Measurements from ENCODE around the gene SIRT3. TPM values are rescaled to one million over a fixed set of nuclear protein-coding genes. Genes with fewer than 3 reads are reported as not detected.
"Not testable (repeated sequence)": the region's sequence is repeated elsewhere in the genome, so short reads cannot be mapped to it uniquely, and the experiment has no call there.

SIRT3 gene
- total and polyA plus RNA-seq, 4 donors, result 9.9 to 17.1 (median 14.6) TPM

DNA sequence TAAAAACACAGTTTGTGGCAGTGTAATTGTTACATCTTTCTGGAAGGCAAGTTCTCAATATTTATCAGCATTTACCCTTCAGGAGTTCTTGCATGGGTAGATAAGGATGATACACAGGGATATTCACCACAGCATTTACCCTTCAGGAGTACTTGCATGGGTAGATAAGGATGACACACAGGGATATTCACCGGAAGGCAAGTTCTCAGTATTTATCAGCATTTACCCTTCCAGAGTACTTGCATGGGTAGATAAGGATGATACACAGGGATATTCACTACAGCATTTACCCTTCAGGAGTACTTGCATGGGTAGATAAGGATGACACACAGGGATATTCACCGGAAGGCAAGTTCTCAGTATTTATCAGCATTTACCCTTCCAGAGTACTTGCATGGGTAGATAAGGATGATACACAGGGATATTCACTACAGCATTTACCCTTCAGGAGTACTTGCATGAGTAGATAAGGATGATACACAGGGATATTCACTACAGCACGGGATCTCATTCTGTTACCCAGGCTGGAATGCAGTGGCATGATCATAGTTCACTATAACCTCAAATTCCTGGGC lies 15.4 kb downstream of the SIRT3 start:
- WGBS, result 95% methylated on average over 3 of the region's 3 CpGs
- H3K27ac ChIP-seq (ENCODE audit: low read depth in 1 of 2, low read length in 2 of 2); DNase-seq (ENCODE audit: low spot score); H3K4me1 ChIP-seq (ENCODE audit: control insufficient read depth in 4 of 4, insufficient read depth in 4 of 4, low read length in 3 of 4); H3K9ac ChIP-seq (ENCODE audit: low read depth in 1 of 2, low read length in 2 of 2); H3K4me3 ChIP-seq (ENCODE audit: low read depth in 1 of 3, low read length in 3 of 3); H3K27me3 ChIP-seq (ENCODE audit: control insufficient read depth in 4 of 4, insufficient read depth in 4 of 4, low read length in 3 of 4); H3K9me3 ChIP-seq (ENCODE audit: control insufficient read depth in 4 of 4, low read length in 3 of 4): not testable (repeated sequence)
- H3K36me3 ChIP-seq (ENCODE audit: control insufficient read depth in 4 of 4, insufficient read depth in 3 of 4, low read depth in 1 of 4, low read length in 3 of 4), result peaks cover 2 to 24% (median 10%) of the 10 kb centered on the region in 4 donors

DNA sequence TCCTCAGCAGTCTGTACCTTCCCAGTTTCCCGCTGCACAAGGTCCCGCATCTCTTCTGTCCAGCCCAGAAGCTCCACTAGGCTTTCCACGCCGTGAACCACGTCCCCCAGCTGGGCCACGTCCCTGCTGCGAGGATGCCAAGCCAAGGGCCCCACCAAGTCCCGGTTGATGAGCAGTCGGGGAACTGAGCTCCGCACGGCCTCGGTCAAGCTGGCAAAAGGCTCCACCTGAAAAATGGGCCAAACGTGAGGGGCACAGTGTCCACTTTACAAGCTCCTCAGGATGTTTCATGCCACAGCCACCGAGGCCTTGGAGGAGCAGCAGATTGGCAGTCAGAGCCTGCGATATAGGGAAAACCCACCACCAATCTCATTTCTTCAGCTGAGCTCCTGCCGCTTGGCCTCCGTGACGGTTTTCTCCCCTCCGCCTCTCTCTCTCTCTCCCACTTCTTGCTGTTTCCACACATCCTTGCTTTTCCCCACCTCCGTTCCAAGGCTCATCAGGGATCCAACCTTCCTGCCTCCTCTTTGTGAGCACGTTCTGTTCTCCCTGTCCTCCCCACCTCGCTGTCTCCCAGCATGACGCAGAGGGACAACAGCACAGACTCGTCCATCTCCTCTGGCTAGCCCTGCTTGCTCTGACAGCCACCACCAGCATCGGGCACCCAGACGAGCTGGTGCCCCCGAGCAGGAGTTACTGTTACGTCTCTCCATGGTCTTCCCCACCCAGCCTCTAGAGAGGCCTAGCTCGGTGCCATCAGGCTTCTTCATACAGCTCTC lies 17.1 kb downstream of the SIRT3 start:
- H3K9ac ChIP-seq (ENCODE audit: low read depth in 1 of 2, low read length in 2 of 2), result no peak overlapping the region
- H3K9me3 ChIP-seq (ENCODE audit: control insufficient read depth in 4 of 4, low read length in 3 of 4), result no peaks in the 10 kb centered on the region
- H3K4me3 ChIP-seq (ENCODE audit: low read depth in 1 of 3, low read length in 3 of 3), result no peak overlapping the region
- no peaks in the 10 kb centered on the region for H3K27me3 ChIP-seq (ENCODE audit: control insufficient read depth in 4 of 4, insufficient read depth in 4 of 4, low read length in 3 of 4)
- DNase-seq (ENCODE audit: low spot score), result no peak
- no peak overlapping the region for H3K27ac ChIP-seq (ENCODE audit: low read depth in 1 of 2, low read length in 2 of 2)
- H3K4me1 ChIP-seq (ENCODE audit: control insufficient read depth in 4 of 4, insufficient read depth in 4 of 4, low read length in 3 of 4), result no peaks in the 10 kb centered on the region
- 93% methylated on average over 29 of the region's 29 CpGs for WGBS
- TF ChIP-seq JUND (IDR thresholded peaks at IDR 0.05) (no peak), HNF4G (IDR thresholded peaks at IDR 0.05) (no peak), RXRA (IDR thresholded peaks at IDR 0.05) (no peak), RAD21 (IDR thresholded peaks at IDR 0.05) (no peak), FOXA1 (IDR thresholded peaks at IDR 0.05) (no peak), NR2F2 (IDR thresholded peaks at IDR 0.05) (no peak)
- TF ChIP-seq, protein P1, sequence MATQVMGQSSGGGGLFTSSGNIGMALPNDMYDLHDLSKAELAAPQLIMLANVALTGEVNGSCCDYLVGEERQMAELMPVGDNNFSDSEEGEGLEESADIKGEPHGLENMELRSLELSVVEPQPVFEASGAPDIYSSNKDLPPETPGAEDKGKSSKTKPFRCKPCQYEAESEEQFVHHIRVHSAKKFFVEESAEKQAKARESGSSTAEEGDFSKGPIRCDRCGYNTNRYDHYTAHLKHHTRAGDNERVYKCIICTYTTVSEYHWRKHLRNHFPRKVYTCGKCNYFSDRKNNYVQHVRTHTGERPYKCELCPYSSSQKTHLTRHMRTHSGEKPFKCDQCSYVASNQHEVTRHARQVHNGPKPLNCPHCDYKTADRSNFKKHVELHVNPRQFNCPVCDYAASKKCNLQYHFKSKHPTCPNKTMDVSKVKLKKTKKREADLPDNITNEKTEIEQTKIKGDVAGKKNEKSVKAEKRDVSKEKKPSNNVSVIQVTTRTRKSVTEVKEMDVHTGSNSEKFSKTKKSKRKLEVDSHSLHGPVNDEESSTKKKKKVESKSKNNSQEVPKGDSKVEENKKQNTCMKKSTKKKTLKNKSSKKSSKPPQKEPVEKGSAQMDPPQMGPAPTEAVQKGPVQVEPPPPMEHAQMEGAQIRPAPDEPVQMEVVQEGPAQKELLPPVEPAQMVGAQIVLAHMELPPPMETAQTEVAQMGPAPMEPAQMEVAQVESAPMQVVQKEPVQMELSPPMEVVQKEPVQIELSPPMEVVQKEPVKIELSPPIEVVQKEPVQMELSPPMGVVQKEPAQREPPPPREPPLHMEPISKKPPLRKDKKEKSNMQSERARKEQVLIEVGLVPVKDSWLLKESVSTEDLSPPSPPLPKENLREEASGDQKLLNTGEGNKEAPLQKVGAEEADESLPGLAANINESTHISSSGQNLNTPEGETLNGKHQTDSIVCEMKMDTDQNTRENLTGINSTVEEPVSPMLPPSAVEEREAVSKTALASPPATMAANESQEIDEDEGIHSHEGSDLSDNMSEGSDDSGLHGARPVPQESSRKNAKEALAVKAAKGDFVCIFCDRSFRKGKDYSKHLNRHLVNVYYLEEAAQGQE (IDR thresholded peaks at IDR 0.05), result no peak
- TF ChIP-seq, protein P2, sequence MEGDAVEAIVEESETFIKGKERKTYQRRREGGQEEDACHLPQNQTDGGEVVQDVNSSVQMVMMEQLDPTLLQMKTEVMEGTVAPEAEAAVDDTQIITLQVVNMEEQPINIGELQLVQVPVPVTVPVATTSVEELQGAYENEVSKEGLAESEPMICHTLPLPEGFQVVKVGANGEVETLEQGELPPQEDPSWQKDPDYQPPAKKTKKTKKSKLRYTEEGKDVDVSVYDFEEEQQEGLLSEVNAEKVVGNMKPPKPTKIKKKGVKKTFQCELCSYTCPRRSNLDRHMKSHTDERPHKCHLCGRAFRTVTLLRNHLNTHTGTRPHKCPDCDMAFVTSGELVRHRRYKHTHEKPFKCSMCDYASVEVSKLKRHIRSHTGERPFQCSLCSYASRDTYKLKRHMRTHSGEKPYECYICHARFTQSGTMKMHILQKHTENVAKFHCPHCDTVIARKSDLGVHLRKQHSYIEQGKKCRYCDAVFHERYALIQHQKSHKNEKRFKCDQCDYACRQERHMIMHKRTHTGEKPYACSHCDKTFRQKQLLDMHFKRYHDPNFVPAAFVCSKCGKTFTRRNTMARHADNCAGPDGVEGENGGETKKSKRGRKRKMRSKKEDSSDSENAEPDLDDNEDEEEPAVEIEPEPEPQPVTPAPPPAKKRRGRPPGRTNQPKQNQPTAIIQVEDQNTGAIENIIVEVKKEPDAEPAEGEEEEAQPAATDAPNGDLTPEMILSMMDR (IDR thresholded peaks at IDR 0.05; ENCODE audit: low read depth, low read length, missing input control), result no peak
- TF ChIP-seq, protein P3, sequence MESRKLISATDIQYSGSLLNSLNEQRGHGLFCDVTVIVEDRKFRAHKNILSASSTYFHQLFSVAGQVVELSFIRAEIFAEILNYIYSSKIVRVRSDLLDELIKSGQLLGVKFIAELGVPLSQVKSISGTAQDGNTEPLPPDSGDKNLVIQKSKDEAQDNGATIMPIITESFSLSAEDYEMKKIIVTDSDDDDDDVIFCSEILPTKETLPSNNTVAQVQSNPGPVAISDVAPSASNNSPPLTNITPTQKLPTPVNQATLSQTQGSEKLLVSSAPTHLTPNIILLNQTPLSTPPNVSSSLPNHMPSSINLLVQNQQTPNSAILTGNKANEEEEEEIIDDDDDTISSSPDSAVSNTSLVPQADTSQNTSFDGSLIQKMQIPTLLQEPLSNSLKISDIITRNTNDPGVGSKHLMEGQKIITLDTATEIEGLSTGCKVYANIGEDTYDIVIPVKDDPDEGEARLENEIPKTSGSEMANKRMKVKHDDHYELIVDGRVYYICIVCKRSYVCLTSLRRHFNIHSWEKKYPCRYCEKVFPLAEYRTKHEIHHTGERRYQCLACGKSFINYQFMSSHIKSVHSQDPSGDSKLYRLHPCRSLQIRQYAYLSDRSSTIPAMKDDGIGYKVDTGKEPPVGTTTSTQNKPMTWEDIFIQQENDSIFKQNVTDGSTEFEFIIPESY (IDR thresholded peaks at IDR 0.05), result no peak
- H3K36me3 ChIP-seq (ENCODE audit: control insufficient read depth in 4 of 4, insufficient read depth in 3 of 4, low read depth in 1 of 4, low read length in 3 of 4), result peaks cover 6 to 40% (median 23%) of the 10 kb centered on the region in 4 donors
